Tibial artery (tissue), 4 donors: ENCODE results near the gene ZEB2.

ENCODE experiments used
- DNase-seq, 2 donors: peaks; one replicate each; pipeline ENCODE4 v3.0.0-alpha.2; 2019
- H3K27ac ChIP-seq, 2 donors: fragments of 200-600 bp; sonication (generic) in 1 of 2; 1 replicate in 1 of 2; 2 replicates in 1 of 2; pipeline ENCODE4 v1.5.1; 2018 to 2019; ENCODE audit warnings: mild to moderate bottlenecking in 1 of 2
- H3K27me3 ChIP-seq, 2 donors: fragments of 200-600 bp; sonication (generic) in 1 of 2; one replicate each; pipeline versions ENCODE4 v1.5.1 to v1.6.0; 2016 to 2019
- H3K36me3 ChIP-seq, 3 donors: fragments of 200-600 bp; sonication (generic) in 2 of 3; one replicate each; pipeline ENCODE4 v1.5.1; 2016 to 2019; ENCODE audit warnings: mild to moderate bottlenecking in 2 of 3
- H3K4me1 ChIP-seq, 4 donors: fragments of 200-600 bp; sonication (generic) in 2 of 4; 1 replicate in 3 of 4; 2 replicates in 1 of 4; pipeline ENCODE4 v1.5.1; 2016 to 2019
- H3K4me3 ChIP-seq, 2 donors: fragments of 200-600 bp; sonication (generic) in 1 of 2; 1 replicate in 1 of 2; 2 replicates in 1 of 2; pipeline ENCODE4 v1.5.1; 2018 to 2019; ENCODE audit warnings: mild to moderate bottlenecking in 2 of 2
- H3K9me3 ChIP-seq, 3 donors: fragments of 200-600 bp; sonication (generic) in 1 of 3; one replicate each; pipeline ENCODE4 v1.5.1; 2016 to 2019
- intact Hi-C: fragments of 100-400 bp; cut with DNase I; formaldehyde crosslinking; loops from one replicate; pipeline ENCODE4 v1.15.0; 2023; ENCODE audit warnings: low total_unique reads
- TF ChIP-seq, protein P1 (sequence below), 2 experiments: fragments of 200-600 bp in 1 of 2; fragments of 450-650 bp in 1 of 2; IDR thresholded peaks; one replicate each; pipeline ENCODE4 v1.5.1; 2017 to 2019; ENCODE audit warnings: antibody characterized with exemption in 2 of 2, mild to moderate bottlenecking in 1 of 2, moderate library complexity in 1 of 2

Gene ZEB2

DNA sequence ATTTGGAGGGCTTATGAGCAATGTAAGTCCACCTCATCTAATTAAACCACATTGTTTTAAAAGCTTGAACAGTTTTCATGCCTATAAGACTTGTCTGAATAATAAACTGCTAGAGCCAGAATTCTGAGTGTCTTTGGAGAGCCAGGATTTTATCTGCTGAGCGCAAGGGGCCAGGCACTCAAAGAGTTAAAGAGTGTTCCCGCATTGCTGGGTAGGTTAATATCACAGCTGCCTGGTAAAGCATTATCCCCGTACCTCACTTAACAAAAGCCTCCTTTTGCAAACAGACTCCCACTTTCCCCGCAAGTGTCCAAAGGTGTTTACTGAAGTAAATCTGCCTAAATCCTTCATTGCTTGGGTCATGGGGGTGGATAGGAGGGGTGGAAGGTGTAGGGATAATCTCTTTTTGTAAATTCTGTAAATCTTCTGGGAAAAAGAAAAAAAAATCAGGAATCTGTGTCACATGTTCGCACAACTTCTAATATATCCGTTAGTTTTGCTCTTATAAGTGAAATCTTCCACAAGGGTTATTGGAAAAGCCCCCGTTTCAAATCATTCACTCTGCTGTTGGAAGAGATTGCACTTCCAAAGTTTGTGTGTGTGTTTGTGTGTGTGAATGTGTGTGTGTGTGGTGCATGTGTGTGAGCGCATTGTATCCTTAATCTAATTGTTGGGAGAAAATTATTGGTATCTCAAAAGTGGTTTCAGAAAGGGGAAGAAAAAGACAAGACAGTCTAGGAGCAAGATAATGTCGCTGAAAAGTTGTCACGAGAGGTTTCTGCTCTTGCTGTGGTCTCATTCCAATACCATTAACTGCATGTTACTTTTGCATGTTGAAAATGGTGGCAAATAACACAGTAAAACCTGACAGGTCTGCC lies 10.7 kb downstream of the ZEB2 start:
- H3K27me3 ChIP-seq: no peaks in the 10 kb centered on the region
- no peaks in the 10 kb centered on the region for H3K9me3 ChIP-seq
- no peaks in the 10 kb centered on the region for H3K36me3 ChIP-seq
- H3K4me1 ChIP-seq: peaks cover 0 to 79% (median 23%) of the 10 kb centered on the region in 4 donors
- DNase-seq: no peak
- peak overlapping the region; percentile 71 to 73 for H3K4me3 ChIP-seq
- TF ChIP-seq, protein P1, sequence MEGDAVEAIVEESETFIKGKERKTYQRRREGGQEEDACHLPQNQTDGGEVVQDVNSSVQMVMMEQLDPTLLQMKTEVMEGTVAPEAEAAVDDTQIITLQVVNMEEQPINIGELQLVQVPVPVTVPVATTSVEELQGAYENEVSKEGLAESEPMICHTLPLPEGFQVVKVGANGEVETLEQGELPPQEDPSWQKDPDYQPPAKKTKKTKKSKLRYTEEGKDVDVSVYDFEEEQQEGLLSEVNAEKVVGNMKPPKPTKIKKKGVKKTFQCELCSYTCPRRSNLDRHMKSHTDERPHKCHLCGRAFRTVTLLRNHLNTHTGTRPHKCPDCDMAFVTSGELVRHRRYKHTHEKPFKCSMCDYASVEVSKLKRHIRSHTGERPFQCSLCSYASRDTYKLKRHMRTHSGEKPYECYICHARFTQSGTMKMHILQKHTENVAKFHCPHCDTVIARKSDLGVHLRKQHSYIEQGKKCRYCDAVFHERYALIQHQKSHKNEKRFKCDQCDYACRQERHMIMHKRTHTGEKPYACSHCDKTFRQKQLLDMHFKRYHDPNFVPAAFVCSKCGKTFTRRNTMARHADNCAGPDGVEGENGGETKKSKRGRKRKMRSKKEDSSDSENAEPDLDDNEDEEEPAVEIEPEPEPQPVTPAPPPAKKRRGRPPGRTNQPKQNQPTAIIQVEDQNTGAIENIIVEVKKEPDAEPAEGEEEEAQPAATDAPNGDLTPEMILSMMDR (IDR thresholded peaks at IDR 0.05): no peak
- peak overlapping the region; percentile 97 to 99 for H3K27ac ChIP-seq
- intact Hi-C loops: no loop called here

DNA sequence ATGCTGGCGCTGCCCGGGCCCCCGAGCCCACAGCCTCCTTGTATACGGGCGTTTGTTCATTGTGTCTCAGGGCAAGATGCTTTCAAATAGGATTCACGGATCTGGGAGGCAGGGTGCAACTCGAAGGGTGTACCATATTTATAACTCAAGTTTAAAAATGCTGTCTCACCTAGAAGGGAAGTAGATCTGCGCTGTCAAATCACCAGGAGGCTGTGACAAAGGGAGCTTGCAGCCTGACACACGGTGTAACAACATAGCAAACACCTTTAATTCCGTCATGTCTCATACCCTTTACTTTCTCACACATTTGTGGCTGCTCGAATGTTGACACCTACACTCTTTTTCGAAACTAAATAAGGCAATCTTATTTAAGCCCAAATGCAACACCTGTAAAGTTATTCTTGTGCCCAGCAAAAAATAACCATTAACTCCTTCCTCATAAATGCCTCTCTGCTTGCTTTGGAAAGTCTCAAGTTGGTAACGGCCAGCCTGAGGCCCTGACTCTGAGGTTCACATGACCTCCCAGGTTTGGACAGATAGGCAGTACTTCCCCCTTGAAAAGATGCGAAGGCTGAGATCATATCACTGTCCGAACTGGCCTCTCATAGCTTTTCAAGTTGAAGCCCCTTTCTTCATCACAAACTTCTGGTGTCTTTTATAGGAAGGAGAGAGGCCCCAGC lies 11.6 kb downstream of the ZEB2 start:
- intact Hi-C loops: no loop called here
- H3K4me1 ChIP-seq: peaks cover 0 to 84% (median 27%) of the 10 kb centered on the region in 4 donors
- H3K27me3 ChIP-seq: no peaks in the 10 kb centered on the region
- H3K27ac ChIP-seq: peak overlapping the region; percentile 97 to 99
- H3K9me3 ChIP-seq: no peaks in the 10 kb centered on the region
- TF ChIP-seq, protein P1 (IDR thresholded peaks at IDR 0.05): no peak
- peak overlapping the region; percentile 71 to 73 for H3K4me3 ChIP-seq
- H3K36me3 ChIP-seq: no peaks in the 10 kb centered on the region
- no peak for DNase-seq

DNA sequence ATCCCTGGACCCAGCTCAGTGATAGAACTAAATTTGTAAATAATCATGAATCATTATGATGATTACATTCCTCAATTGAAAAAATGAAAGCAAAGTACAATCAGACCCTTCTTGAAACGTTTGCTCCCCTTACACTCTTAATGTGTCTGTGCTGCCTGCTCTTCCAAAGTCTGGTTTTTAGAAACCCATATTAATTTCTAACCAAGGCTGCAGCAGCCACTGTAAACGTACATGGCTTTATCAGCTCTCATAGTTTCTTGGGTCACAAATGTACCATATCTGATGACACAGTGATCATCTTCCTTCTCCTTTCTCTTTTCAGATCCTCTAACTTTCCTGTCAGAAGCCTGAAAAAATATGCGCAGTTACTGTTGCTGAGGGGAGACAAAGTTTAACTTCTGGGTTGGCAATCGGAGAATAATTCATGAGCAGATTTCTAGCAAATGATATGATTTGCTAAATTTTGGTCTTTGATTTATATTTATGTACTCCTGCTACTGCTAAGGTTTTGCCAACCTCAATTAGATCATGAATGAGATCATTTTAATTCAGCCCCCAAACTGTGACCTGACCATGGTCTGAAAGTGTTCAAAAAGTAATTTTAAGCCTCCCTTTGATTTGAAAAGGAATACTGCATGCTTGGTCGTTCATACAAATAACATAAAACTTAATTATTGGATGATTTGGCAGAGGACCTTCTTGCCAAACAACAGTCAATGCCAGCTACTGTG lies 12.3 kb downstream of the ZEB2 start:
- DNase-seq: no peak
- intact Hi-C loops: no loop called here
- Histone ChIP-seq H3K4me1 (peaks cover 0 to 90% (median 30%) of the 10 kb centered on the region in 4 donors), H3K4me3 (peak overlapping the region; percentile 71 to 73), H3K36me3 (no peaks in the 10 kb centered on the region), H3K27ac (peak overlapping the region; percentile 97 to 99), H3K27me3 (no peaks in the 10 kb centered on the region), H3K9me3 (no peaks in the 10 kb centered on the region)
- TF ChIP-seq, protein P1 (IDR thresholded peaks at IDR 0.05): no peak

DNA sequence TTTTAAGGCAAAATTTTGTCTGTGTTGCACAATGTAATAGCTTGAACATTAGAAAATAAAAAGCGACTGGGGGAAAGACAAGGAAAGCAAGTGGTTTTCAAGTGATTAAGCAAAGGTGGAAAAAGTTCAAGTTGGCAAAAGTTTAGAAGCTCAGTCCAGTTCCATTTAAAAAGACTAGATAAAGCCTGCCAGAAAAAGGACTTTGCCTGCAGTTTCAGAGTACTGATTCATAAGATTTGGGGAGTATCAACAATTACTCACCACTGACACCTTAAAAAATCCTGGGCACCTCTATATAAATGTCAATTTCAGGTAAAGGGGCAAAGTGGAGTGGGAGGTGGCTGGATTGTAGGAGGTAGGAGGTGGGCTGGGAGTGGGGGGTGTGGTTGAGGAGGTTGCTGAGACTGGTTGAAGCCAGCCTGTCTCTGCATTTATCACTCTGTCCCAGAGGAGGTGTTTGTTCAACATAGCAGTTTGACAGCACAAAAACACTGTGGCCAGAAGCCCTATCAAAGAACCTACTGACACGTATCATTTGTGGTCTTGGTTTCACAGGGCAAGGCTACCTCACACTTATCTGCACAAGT lies 14.6 kb downstream of the ZEB2 start:
- H3K27me3 ChIP-seq: no peaks in the 10 kb centered on the region
- peaks cover 0 to 91% (median 37%) of the 10 kb centered on the region in 4 donors for H3K4me1 ChIP-seq
- H3K27ac ChIP-seq: peak overlapping the region; percentile 97 to 99
- no peaks in the 10 kb centered on the region for H3K36me3 ChIP-seq
- no peaks in the 10 kb centered on the region for H3K9me3 ChIP-seq
- TF ChIP-seq, protein P1 (IDR thresholded peaks at IDR 0.05): no peak
- intact Hi-C loops: no loop called here
- no peak for DNase-seq
- peak overlapping the region in 1 of 2 donors; percentile 8 for H3K4me3 ChIP-seq

DNA sequence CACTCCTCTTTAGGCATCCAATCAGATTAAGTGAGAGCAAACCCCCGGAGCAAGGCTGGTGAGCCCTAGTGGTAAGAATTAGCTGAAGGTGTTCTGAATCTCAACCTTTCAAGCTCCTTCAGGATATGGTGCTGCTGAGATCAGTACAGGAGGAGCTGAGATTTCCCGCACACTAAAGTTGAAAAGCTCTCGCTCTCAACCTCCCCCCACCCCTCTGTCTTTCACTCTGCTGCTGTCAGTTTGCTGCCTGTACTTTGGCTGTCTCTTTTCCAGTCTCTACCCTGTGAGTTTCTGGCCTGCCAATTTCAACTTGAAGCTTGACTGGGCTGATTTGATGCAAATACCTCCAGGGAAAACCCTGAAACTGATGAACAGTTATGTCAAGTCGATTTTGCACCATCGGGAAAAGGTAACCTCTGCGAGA lies 15.7 kb downstream of the ZEB2 start:
- no peaks in the 10 kb centered on the region for H3K36me3 ChIP-seq
- TF ChIP-seq, protein P1 (IDR thresholded peaks at IDR 0.05): no peak
- intact Hi-C loops: loop anchor here (5.0 kb wide), 1 partner anchor 57 kb away; no protein-coding TSS in a partner anchor
- H3K27me3 ChIP-seq: no peaks in the 10 kb centered on the region
- no peak for DNase-seq
- no peaks in the 10 kb centered on the region for H3K9me3 ChIP-seq
- H3K4me1 ChIP-seq: peaks cover 0 to 83% (median 36%) of the 10 kb centered on the region in 4 donors
- H3K4me3 ChIP-seq: peak overlapping the region; percentile 4 to 8
- H3K27ac ChIP-seq: peak overlapping the region; percentile 97 to 99
